ENCODE data around the gene KCNN3.

The KCNN3 gene

DNA sequence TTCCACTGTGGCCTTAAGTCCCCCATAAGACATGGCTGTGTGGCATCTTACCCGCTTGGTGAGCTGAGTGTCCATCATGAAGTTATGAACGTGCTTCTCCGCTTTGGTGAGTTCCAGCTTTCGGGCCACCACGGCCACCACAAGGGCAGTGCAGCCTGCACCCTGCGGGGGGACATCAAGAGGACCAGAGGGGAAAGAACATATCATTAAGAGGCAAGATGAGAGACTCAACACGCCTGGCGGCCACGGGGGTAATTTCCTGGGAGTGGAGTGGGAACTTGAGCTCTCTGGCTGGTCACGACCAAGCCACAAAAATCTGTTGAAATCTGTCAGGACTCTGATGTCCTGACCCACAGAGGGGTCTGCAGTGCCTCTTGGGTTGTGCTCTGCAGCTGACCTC lies 144.2 kb downstream of the KCNN3 start:
- DNase-seq = no peak

DNA sequence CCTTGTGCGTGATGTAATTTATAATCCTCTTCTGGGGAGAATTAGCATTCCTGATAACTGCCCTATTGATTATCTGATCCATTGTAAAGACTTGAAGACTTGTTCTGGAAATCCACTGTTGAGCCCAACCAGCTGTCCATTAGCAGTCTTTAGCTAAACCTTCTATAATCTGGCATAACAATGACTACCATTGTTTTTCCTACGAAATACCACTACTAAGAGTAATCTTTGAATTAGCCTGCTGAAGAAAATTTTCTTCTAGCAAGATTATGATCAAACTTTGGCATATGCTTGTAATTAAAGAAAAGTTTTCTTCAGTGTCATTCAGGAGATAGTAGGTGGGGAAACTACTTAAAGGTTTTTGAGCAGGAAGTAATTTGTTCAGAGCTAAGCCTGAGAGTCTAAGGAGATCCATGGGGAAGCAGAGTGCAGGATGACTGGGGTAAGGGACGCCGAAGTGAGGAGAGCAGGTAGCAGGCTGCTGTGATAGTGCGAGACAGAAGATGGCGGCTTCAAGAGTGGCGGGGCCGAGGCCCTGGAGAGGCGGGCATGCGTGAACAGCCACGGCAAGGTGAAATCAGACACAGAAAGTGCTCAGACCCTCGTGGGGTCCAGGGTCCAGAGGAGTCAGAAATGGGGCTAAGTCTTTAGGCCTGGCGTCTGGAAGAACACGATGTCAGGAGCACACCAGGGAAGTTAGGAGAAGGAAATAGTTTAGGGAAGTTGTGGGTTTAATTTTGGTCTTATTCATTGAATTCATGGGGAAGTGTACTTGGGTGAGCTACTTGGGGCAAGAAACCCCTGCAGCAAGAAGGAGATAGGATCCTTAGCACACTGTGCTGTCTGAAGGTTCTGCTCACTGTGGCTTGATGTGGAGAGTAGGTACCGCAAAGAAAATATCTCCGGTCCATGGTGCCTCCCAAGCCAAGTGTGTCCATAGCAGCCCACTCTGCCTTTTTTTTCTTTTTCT lies 149.5 kb downstream of the KCNN3 start:
- DNase-seq = no peak

DNA sequence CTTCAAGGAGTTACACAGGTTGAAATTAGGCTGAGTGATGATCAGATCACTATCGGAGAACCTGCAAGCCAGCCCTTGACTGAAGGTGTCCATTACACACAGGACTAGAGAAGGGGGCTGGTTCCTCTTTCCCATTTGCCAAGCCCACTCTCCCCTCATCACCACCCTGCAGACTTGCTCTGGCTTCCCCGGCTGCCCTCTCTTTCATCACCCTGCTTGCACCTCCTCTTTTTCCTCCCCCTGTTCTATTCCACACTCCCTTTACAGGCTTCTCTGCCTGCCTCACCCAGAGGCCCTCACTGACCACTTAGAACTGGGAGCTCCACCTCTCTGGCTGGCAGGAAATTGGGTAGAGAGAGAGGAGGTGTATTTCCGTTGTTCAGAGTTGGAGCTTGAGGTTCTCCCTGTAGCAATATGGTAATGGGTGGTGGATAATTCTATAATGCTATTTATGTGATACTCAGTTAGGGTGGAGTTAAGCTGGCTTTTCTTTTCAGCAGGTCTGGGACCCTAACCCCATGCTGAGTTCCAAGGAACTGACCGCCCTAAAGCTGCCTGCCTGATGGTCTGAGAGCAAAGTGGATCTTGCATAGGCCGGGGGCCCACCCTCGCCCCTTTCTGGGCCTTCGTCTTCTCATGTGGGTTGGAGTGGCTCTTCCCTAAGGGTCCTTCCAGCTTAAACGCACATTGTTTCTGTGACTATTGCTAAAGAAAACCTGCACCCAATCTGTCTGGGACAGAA lies 150.3 kb downstream of the KCNN3 start:
- DNase-seq = no peak

GRCh38 chr1:154718566-154718965 lies 151.5 kb downstream of the KCNN3 start:
- DNase-seq = no peak

DNA sequence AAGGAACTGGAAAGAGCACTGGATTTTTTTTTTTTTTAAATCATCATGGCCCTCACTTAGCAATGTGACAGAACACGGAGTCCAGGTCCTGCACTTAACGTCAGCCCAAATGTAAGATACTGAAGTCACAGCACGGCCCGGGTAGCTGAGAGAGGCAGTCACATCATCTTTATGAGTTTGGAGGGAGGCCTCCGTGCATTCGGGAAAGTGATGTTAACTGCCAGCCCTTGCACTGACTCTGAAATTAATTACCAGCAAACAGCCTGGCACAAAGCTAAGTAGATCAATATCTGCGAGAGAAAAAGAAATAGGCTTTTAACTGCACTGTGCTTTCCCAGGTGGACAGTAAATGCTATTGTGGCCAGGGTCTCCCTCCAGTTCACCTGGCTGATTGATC lies 152.6 kb downstream of the KCNN3 start:
- no peak for DNase-seq

- no peak for DNase-seq
Observed at GRCh38 chr1:154716614-154717527, 153.2 kb downstream of the KCNN3 start.

- DNase-seq = no peak
Observed at GRCh38 chr1:154716011-154716410, 154.1 kb downstream of the KCNN3 start.

GRCh38 chr1:154715385-154715784 lies 154.7 kb downstream of the KCNN3 start:
- DNase-seq = no peak

- DNase-seq = no peak
Observed at GRCh38 chr1:154714638-154715037, 155.4 kb downstream of the KCNN3 start.

- DNase-seq = no peak
Observed at GRCh38 chr1:154714052-154714623, 155.9 kb downstream of the KCNN3 start.

DNA sequence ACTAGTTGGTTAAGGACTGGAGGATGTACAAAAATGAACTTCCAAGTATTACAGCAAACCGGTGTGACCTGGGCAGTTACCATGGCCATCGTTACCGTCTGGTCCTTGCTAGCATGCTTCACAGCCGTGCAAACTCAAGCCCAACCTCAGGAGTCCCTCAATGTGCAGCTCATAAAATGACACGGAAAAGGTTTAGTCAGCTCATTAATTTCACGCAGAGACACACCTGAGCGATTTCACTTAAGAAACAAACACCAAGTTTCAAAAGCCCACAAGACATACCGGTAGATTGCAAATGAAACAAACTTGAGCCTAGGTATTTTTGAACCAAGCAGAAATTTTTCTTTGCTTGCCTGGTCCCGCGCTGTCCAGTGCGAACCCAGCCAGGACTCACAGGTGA lies 157.1 kb downstream of the KCNN3 start:
- no peak for DNase-seq

GRCh38 chr1:154712166-154712810 lies 157.8 kb downstream of the KCNN3 start:
- no peak for DNase-seq

DNA sequence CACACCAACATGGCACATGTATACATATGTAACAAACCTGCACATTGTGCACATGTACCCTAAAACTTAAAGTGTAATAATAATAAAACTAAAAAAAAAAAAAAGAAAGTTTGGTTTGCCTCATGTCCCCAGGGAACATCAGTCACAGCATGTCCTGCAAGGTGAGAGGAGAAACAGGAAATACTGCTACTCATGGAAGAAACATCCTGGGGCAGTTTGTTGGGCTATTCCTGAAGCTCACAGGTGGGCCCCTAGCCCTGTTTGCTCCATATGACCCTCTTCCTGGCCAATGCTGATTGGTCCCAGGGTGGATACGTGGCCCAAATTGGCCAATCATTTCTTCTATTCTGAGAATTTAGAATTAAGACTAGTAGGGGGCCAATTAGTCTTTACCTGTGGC lies 158.7 kb downstream of the KCNN3 start:
- no peak for DNase-seq

- DNase-seq = no peak
Observed at GRCh38 chr1:154710106-154710505, 160.0 kb downstream of the KCNN3 start.

DNA sequence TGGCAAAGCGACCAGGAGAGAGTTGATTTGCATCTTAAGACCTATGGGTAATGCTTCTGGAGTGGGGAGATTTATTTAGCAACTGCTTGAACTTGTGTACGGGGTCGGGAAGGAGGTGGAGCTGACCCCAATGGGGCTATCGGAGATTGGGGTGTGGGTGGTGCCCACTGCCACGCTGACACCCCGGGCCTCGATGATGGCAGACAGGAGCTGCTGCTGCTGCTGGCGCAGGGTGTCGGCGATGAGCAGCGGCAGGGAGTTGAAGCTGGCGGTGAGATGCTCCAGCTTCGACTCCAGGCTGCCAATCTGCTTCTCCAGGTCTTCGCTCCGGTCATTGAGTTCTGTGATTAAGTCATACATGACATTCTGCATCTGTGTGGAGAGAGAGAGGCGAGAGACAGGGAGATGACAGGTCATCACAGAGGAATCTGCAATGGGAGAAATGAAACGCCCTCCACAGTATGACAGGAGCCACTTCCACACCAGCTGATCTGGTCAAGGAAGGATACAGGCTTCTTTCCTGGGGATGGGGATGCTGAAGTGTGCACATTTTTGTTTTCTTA lies 162.1 kb downstream of the KCNN3 start:
- DNase-seq = no peak

DNA sequence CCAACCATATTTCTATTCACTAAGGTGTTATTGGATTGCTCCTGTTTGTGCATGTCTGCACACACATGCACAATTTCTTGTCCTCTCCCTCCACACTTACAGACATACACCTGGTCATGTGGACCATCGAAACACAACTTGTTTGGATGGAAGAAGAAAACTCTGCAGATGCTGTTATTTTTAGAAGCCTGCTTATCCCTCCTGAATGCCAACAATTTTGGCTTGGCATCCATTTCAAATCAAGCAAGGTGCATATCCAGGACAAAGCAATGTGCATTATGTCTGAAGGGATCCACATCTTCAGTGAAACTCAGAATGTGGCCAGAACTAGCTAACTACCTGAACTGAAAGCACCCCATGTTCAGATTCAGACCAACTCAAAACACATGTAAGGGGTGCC lies 163.2 kb downstream of the KCNN3 start:
- DNase-seq = no peak

GRCh38 chr1:154705544-154705943 lies 164.5 kb downstream of the KCNN3 start:
- no peak for DNase-seq

DNA sequence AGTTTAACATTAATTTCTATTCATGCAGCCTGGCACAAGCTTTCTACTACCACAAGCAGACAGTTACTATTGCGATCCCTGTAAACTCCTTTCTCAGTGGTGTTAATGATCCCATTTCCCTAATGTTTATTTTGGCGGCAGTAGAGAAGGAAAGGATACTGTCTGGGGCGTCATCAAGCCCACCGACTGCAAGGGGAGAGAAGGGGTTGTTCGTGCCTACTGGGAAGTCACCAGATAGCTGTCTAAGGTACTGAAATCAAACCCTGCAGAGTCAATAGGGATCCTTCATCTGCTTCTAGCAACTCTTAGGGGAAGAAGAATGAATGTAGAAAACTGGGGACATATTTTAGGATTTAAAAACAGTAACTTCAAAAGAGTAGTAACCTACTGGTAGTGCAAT lies 166.9 kb downstream of the KCNN3 start:
- no peak for DNase-seq

DNA sequence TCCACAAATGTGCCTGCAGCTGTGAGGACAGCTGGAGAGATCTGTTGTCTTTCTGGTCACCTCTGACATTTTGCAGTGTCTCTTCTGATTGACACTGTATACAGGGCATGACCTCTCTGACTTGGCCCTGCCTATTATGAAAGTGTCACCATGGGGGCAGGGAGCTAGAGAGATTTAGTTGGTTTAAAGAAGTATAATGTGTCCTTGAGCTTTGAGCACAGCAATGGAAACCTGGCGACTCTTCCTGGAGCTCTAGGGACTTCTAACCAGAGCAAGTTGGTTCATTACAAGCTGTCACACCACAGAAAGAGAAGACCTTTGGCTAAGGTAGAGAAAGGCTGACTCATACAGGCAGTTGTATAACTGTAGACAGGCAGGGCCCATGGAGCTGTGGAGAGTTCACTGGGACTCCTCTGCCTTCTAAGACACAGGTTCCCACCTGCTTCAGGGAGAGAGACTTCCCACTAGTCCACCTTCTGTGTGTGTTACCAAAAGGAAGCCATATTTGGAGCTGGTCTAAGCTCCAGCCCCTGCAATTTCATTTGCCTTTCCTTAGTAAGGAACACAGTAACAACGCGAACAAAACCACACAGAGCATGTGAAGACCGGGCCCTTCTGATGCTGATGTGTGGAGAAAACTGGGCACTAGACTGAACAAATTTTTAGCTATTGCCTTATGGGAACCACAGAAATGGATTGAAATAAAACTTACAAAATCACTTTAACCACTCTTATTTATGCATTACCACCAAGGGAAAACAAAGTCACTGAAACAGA lies 171.6 kb downstream of the KCNN3 start:
- no peak for DNase-seq

- no peak for DNase-seq
Observed at GRCh38 chr1:154697710-154698109, 172.4 kb downstream of the KCNN3 start.

GRCh38 chr1:154696456-154696855 lies 173.6 kb downstream of the KCNN3 start:
- DNase-seq = no peak
